ENCODE data around the gene MRPL12.

MRPL12 gene

DNA sequence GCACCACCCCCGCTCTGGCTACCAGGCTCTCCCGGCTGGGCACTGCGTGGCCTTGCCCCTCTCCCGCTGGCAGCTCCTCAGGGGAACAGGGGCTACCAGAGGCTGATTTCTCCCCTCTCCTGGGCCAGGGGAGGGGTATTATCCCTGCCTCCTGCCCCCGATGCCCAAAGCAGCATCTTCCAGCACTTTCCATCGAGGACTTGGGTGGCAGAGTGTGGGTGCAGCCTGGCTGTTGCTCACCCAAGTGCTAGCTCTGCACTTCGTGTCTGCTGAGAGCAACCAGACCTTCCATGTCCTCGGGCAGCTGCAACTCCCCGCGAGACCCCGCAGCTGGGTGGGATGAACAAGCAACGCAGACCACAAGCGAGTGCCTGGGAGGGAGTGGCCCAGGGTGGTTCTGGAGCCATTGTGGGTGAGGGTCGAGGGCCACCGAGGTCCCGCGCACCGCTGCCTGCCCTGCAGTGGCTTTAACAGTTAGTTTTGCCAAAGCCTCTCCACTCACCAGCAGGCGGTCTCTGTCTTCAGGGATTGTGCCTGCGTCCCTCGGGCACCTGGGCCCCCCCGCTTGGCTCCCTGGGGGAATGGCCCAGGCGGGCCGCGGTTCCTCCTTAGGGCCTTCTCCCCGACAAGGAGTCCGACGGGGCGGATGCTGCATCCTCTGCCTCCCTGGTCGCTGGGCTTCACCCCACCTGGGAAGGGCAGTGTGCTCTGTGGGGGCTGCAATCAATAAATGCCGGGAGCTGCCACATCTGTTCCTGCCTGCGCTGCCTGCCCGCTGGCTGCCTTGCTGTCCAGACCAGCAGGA, 17.3 kb downstream of the MRPL12 start:
- ChIA-PET CTCF (interaction anchor here (1.0 kb wide), 1 partner anchor 14 kb away, joined by 3 read pairs; no protein-coding TSS in a partner anchor), POLR2A (interaction anchor here (1.3 kb wide), 1 partner anchor 8 kb away, joined by 4 read pairs; no protein-coding TSS in a partner anchor)
- H3K4me3 ChIP-seq (ENCODE audit: low read depth, low read length): no peak overlapping the region
- TF ChIP-seq, protein P1, sequence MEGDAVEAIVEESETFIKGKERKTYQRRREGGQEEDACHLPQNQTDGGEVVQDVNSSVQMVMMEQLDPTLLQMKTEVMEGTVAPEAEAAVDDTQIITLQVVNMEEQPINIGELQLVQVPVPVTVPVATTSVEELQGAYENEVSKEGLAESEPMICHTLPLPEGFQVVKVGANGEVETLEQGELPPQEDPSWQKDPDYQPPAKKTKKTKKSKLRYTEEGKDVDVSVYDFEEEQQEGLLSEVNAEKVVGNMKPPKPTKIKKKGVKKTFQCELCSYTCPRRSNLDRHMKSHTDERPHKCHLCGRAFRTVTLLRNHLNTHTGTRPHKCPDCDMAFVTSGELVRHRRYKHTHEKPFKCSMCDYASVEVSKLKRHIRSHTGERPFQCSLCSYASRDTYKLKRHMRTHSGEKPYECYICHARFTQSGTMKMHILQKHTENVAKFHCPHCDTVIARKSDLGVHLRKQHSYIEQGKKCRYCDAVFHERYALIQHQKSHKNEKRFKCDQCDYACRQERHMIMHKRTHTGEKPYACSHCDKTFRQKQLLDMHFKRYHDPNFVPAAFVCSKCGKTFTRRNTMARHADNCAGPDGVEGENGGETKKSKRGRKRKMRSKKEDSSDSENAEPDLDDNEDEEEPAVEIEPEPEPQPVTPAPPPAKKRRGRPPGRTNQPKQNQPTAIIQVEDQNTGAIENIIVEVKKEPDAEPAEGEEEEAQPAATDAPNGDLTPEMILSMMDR (IDR thresholded peaks at IDR 0.05; ENCODE audit: insufficient read depth, low read length, missing control alignments): no peak
- no peak for DNase-seq (ENCODE audit: low read depth, low spot score)

DNA sequence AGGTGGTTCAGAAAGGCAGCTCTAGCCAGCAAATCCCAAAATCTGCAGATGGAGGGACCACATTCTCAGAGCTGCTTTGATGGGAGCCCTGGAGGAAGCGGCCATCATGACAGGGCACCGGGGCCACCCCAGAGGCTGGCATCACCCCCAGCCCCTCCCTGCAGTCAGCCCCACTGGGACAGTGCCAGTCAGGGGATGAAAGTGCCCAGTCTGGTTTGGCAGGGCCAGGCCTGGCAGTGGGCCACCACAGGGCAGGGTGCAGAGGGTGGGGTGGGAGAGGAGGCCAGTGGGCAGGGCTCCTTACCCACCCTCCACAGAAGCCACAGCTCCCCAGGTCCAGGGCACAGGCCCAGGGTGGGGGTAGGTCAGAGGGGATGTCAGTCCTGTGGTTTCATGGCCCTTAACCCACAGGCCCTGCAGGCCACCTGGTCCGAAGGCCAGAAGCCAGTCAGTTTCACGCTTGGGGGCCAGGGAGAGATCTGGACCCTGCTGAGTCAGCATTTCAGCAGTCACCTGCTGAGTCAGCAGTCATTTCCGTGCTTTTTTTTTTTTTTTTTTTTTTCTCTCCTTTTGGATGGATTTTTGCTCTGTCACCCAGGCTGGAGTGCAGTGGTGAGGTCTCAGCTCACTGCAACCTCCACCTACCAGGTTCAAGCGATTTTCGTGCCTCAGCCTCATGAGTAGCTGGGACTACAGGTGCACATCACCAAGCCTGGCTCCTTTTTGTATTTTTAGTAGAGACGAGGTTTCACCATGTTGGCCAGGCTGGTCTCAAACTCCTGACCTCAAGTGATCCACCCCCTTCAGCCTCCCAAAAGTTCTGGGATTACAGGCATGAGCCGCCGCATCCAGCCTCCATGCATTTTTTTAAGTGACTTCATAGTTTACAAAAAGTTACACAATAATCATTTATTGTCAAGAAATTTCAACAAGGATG, 19.3 kb downstream of the MRPL12 start:
- TF ChIP-seq, protein P1 (IDR thresholded peaks at IDR 0.05; ENCODE audit: insufficient read depth, low read length, missing control alignments): no peak
- ChIA-PET CTCF (interaction anchor here (0.8 to 1.7 kb wide), 4 partner anchors 8 to 14 kb away, joined by 3 to 5 read pairs (median 4); no protein-coding TSS in a partner anchor), POLR2A (interaction anchor here (1.3 kb wide), 1 partner anchor 10 kb away, joined by 4 read pairs; no protein-coding TSS in a partner anchor)
- no peak overlapping the region for H3K4me3 ChIP-seq (ENCODE audit: low read depth, low read length)
- no peak for DNase-seq (ENCODE audit: low read depth, low spot score)

DNA sequence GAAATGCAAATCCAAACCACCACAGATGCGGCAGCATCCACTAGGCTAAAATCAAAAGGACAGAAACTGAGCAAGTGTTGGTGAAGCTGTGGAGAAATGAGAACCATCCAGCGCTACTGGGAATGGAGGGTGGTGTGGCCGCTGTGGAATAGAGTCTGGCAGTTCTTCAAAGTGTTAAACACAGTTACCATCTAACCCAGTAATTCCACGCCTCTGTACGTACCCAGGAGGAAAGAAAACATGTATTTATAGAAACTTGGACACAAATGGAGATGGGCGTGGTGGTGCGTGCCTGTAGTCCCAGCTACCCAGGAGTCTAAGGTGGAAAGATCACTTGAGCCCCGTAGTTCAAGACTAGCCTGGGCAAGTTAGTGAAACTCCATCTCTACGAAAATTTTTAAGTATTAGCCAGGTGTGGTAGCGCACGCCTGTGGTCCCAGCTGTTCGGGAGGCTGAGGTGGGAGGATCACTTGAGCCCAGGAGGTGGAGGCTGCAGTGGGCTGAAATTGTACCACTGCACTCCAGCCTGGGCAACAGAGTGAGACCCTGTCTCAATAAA, 20.6 kb downstream of the MRPL12 start:
- POLR2A ChIA-PET: no interaction called here
- CTCF ChIA-PET: interaction anchor here (1.5 kb wide), 1 partner anchor 298 kb away, joined by 3 read pairs; no protein-coding TSS in a partner anchor
- no peak overlapping the region for H3K4me3 ChIP-seq (ENCODE audit: low read depth, low read length)
- TF ChIP-seq, protein P1 (IDR thresholded peaks at IDR 0.05; ENCODE audit: insufficient read depth, low read length, missing control alignments): no peak
- DNase-seq (ENCODE audit: low read depth, low spot score): no peak

DNA sequence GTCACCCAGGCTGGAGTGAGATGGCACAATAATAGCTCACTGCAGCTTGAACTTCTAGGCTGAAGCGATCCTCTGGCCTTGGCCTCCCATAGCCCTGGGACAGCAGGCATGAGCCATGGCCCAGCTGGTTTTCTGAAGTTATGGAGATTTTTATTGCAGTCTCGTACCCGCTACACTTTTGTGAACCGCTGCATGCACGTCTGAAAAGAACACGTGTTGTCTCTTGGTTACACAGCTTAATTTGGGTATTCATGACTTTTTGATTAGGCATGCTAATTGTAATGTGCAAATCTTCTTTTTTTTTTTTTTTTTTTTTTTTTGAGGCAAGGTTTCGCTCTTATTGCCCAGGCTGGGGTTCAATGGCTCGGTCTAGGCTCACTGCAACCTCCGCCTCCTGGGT, 22.3 kb downstream of the MRPL12 start:
- CTCF ChIA-PET: interaction anchor here (1.4 kb wide), 3 partner anchors 10 to 124 kb away, joined by 3 to 4 read pairs (median 3); no protein-coding TSS in a partner anchor
- TF ChIP-seq, protein P1 (IDR thresholded peaks at IDR 0.05; ENCODE audit: insufficient read depth, low read length, missing control alignments): no peak
- no peak overlapping the region for H3K4me3 ChIP-seq (ENCODE audit: low read depth, low read length)

DNA sequence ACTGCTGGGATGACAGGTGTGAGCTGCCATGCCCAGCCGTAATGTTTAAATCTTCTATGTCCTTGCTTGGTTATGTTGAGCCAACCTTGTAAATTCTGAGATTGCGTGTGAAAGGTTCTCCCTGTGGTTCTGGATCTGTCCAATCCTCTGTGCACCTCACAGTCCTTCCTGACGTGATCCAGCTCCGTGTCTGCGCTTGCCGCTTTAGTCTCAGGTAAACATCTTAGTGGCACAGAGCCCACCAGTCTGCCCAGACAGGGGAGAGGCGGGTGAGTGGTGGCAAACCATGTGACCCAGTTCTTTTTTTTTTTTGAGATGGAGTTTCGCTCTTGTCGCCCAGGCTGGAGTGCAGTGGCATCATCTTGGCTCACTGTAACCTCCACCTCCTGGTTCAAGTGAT, 22.8 kb downstream of the MRPL12 start:
- POLR2A ChIA-PET: no interaction called here
- TF ChIP-seq, protein P1 (IDR thresholded peaks at IDR 0.05; ENCODE audit: insufficient read depth, low read length, missing control alignments): no peak
- H3K4me3 ChIP-seq (ENCODE audit: low read depth, low read length): no peak overlapping the region
- CTCF ChIA-PET: interaction anchor here (1.4 kb wide), 1 partner anchor 13 kb away, joined by 3 read pairs; no protein-coding TSS in a partner anchor
- DNase-seq (ENCODE audit: low read depth, low spot score): no peak

More for the DNA sequence above, 22.3 kb downstream of the MRPL12 start:
- no peak for DNase-seq (ENCODE audit: low read depth, low spot score)
- POLR2A ChIA-PET: no interaction called here

Data from AG04449 (cell line).